Measurements from ENCODE around the gene CMIP.

CMIP gene

GRCh38 chr16:81646561-81646960, 202.0 kb downstream of the CMIP start:
- DNase-seq (ENCODE audit: low read depth, low spot score) = no peak
- H3K4me3 ChIP-seq (ENCODE audit: low read length) = no peak overlapping the region

- DNase-seq (ENCODE audit: low read depth, low spot score) = no peak
- H3K4me3 ChIP-seq (ENCODE audit: low read length) = no peak overlapping the region
These were observed 202.9 kb downstream of the CMIP start for GRCh38 chr16:81647527-81647926.

GRCh38 chr16:81649561-81650184, 205.1 kb downstream of the CMIP start:
- H3K4me3 ChIP-seq (ENCODE audit: low read length) = no peak overlapping the region
- DNase-seq (ENCODE audit: low read depth, low spot score) = no peak

GRCh38 chr16:81650281-81650680, 205.7 kb downstream of the CMIP start:
- no peak for DNase-seq (ENCODE audit: low read depth, low spot score)
- H3K4me3 ChIP-seq (ENCODE audit: low read length) = no peak overlapping the region

- DNase-seq (ENCODE audit: low read depth, low spot score) = no peak
- H3K4me3 ChIP-seq (ENCODE audit: low read length) = no peak overlapping the region
These were observed 206.5 kb downstream of the CMIP start for GRCh38 chr16:81650982-81651562.

- DNase-seq (ENCODE audit: low read depth, low spot score) = no peak
- no peak overlapping the region for H3K4me3 ChIP-seq (ENCODE audit: low read length)
These were observed 207.4 kb downstream of the CMIP start for GRCh38 chr16:81651758-81652718.

GRCh38 chr16:81652798-81653505, 208.3 kb downstream of the CMIP start:
- no peak for DNase-seq (ENCODE audit: low read depth, low spot score)

GRCh38 chr16:81654346-81654745, 209.7 kb downstream of the CMIP start:
- no peak overlapping the region for H3K4me3 ChIP-seq (ENCODE audit: low read length)
- DNase-seq (ENCODE audit: low read depth, low spot score) = no peak

More at GRCh38 chr16:81652798-81653505, 208.3 kb downstream of the CMIP start:
- H3K4me3 ChIP-seq (ENCODE audit: low read length) = no peak overlapping the region

GRCh38 chr16:81655469-81656162, 211.0 kb downstream of the CMIP start:
- no peak for DNase-seq (ENCODE audit: low read depth, low spot score)
- no peak overlapping the region for H3K4me3 ChIP-seq (ENCODE audit: low read length)

- DNase-seq (ENCODE audit: low read depth, low spot score) = no peak
- no peak overlapping the region for H3K4me3 ChIP-seq (ENCODE audit: low read length)
These were observed 212.6 kb downstream of the CMIP start for GRCh38 chr16:81657224-81657623.

GRCh38 chr16:81657781-81658180, 213.2 kb downstream of the CMIP start:
- no peak for DNase-seq (ENCODE audit: low read depth, low spot score)
- no peak overlapping the region for H3K4me3 ChIP-seq (ENCODE audit: low read length)

GRCh38 chr16:81658373-81658772, 213.8 kb downstream of the CMIP start:
- DNase-seq (ENCODE audit: low read depth, low spot score) = no peak
- H3K4me3 ChIP-seq (ENCODE audit: low read length) = no peak overlapping the region

- H3K4me3 ChIP-seq (ENCODE audit: low read length) = no peak overlapping the region
- DNase-seq (ENCODE audit: low read depth, low spot score) = no peak
These were observed 214.6 kb downstream of the CMIP start for GRCh38 chr16:81659249-81659648.

GRCh38 chr16:81661082-81661481, 216.5 kb downstream of the CMIP start:
- no peak for DNase-seq (ENCODE audit: low read depth, low spot score)
- no peak overlapping the region for H3K4me3 ChIP-seq (ENCODE audit: low read length)

GRCh38 chr16:81664153-81664552, 219.5 kb downstream of the CMIP start:
- DNase-seq (ENCODE audit: low read depth, low spot score) = no peak
- H3K4me3 ChIP-seq (ENCODE audit: low read length) = no peak overlapping the region

GRCh38 chr16:81665588-81665987, 221.0 kb downstream of the CMIP start:
- H3K4me3 ChIP-seq (ENCODE audit: low read length) = no peak overlapping the region
- no peak for DNase-seq (ENCODE audit: low read depth, low spot score)

GRCh38 chr16:81666113-81666512, 221.5 kb downstream of the CMIP start:
- no peak for DNase-seq (ENCODE audit: low read depth, low spot score)
- no peak overlapping the region for H3K4me3 ChIP-seq (ENCODE audit: low read length)

GRCh38 chr16:81668243-81669097, 223.9 kb downstream of the CMIP start:
- H3K4me3 ChIP-seq (ENCODE audit: low read length) = no peak overlapping the region
- DNase-seq (ENCODE audit: low read depth, low spot score) = no peak
